Measurements from ENCODE around the gene KLHL29.

DNA sequence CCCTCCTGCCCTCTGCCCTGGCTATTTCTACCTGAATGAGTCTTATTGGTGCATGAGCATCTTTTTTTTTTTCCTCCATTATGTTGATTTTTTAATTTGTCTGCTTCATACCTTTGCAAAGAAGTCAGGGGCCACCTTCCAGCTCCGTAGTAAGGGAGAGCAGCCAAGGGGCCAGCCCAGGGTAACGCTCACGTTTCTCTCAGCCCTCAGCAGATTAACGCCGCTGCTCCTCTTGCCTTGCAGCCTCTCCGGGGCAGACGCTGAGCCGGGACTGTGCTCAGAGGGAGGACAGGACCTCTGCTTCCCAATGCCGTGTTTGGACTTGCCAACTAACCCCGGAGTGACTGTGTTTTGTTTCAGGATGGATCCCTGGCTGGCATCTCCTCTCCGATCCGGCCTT is 300.2 kb downstream of the KLHL29 start:
- TF ChIP-seq, protein P1, sequence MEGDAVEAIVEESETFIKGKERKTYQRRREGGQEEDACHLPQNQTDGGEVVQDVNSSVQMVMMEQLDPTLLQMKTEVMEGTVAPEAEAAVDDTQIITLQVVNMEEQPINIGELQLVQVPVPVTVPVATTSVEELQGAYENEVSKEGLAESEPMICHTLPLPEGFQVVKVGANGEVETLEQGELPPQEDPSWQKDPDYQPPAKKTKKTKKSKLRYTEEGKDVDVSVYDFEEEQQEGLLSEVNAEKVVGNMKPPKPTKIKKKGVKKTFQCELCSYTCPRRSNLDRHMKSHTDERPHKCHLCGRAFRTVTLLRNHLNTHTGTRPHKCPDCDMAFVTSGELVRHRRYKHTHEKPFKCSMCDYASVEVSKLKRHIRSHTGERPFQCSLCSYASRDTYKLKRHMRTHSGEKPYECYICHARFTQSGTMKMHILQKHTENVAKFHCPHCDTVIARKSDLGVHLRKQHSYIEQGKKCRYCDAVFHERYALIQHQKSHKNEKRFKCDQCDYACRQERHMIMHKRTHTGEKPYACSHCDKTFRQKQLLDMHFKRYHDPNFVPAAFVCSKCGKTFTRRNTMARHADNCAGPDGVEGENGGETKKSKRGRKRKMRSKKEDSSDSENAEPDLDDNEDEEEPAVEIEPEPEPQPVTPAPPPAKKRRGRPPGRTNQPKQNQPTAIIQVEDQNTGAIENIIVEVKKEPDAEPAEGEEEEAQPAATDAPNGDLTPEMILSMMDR (IDR thresholded peaks at IDR 0.05; ENCODE audit: insufficient read depth, low read length) = no peak
- TF ChIP-seq, protein P2, sequence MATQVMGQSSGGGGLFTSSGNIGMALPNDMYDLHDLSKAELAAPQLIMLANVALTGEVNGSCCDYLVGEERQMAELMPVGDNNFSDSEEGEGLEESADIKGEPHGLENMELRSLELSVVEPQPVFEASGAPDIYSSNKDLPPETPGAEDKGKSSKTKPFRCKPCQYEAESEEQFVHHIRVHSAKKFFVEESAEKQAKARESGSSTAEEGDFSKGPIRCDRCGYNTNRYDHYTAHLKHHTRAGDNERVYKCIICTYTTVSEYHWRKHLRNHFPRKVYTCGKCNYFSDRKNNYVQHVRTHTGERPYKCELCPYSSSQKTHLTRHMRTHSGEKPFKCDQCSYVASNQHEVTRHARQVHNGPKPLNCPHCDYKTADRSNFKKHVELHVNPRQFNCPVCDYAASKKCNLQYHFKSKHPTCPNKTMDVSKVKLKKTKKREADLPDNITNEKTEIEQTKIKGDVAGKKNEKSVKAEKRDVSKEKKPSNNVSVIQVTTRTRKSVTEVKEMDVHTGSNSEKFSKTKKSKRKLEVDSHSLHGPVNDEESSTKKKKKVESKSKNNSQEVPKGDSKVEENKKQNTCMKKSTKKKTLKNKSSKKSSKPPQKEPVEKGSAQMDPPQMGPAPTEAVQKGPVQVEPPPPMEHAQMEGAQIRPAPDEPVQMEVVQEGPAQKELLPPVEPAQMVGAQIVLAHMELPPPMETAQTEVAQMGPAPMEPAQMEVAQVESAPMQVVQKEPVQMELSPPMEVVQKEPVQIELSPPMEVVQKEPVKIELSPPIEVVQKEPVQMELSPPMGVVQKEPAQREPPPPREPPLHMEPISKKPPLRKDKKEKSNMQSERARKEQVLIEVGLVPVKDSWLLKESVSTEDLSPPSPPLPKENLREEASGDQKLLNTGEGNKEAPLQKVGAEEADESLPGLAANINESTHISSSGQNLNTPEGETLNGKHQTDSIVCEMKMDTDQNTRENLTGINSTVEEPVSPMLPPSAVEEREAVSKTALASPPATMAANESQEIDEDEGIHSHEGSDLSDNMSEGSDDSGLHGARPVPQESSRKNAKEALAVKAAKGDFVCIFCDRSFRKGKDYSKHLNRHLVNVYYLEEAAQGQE (IDR thresholded peaks at IDR 0.05; ENCODE audit: insufficient replicate concordance, low read depth) = no peak
- TF ChIP-seq POLR2AphosphoS5 (IDR thresholded peaks at IDR 0.05; ENCODE audit: low read depth) = no peak

Data from HL-60 (cell line).